HG03354 (cell line): ENCODE results near the gene AUP1.

Experiments used
- ATAC-seq: cut with Tn5 transposase; IDR thresholded peaks from one replicate; pipeline ENCODE4 v1.9.1; 2021; ENCODE audit warnings: mild to moderate bottlenecking; ENCODE audit not compliant: unreplicated experiment, poor library complexity, severe bottlenecking

AUP1 gene

DNA sequence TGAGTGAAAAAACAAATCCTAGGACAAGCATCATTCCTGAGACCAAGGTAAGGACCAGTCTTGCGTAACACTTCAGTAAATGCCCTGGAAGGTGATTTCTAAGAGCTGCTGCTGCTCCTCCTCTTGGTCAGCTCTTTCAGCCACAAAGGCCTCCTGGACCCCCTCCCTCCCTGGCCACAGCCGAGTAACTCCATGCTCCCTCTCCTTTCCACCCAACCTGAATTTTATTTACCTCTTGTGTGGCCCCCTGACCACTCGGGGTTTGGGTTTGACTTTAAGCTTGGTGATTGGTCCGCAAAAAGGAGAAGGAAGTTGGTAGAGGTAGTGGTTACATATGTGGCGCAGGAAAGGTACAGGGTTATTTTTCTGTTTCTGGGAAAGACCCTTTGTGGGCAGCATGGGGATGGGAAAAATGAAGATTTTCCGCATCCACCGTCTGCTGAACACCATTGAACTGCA, 9.4 kb upstream of the AUP1 start:
- ATAC-seq = no peak

- no peak for ATAC-seq
Observed at GRCh38 chr2:74537140-74537539, 7.6 kb upstream of the AUP1 start.

DNA sequence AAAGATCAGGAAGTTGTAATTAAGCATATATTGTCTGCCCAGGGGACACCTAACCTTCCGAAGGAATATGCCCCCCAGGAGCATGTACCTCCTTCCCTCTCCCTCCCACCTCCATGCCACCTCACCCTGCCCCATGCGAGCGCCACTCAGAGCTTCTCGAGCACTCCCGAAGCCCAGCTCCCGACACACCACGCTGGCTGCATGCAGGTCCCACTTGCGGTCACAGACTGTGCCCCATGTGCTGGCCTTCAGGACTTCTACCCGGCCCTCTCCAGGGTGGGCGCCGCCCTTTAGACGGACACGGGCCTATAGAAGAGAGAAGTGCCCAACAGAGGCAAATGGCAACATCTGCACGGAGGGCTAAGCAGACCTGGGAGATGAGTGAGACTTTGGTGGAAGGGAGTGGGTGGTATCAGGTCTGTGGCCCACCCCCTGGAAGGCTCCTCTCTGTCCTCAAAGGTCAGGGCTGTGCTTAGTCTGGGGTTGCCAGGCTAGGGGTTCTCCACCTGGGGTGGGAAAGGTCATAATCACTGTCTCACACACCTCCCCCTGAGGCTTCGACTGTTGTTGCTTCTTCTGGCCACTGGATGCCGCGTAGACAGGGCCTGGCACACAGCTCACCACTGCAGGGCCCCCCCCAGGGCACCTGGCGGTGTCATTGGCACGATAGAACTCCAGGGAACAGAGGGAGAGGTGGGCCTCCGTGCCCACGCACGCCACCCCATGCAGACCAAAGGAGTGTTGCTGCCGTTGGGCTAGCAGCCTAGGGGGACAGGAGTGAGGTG, 6.9 kb upstream of the AUP1 start:
- no peak for ATAC-seq

- no peak for ATAC-seq
Observed at GRCh38 chr2:74535440-74535965, 6.0 kb upstream of the AUP1 start.

GRCh38 chr2:74534411-74534810, 4.9 kb upstream of the AUP1 start:
- ATAC-seq = no peak

- ATAC-seq = no peak
Observed at GRCh38 chr2:74533464-74533863, 4.0 kb upstream of the AUP1 start.

GRCh38 chr2:74532222-74532621, 2.7 kb upstream of the AUP1 start:
- no peak for ATAC-seq

DNA sequence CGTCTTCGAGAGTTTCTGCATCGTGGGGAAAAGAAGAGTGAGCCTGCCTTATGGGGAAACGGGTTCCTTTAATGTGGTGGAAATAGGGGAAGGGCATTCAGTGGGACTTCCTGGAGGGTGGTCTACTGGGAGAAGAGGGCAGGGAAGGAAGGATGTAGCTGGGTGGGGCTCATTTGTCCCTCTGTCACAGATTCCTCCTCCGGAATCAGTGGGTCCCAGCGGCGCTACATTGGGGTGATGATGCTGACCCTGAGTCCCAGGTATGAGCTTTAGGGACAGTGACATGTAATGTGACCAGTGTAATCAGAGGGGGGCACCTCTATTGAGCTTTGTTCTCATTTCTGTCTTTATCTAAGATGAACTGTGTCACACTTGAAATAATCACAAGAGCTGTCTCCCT, 2.2 kb upstream of the AUP1 start:
- no peak for ATAC-seq

DNA sequence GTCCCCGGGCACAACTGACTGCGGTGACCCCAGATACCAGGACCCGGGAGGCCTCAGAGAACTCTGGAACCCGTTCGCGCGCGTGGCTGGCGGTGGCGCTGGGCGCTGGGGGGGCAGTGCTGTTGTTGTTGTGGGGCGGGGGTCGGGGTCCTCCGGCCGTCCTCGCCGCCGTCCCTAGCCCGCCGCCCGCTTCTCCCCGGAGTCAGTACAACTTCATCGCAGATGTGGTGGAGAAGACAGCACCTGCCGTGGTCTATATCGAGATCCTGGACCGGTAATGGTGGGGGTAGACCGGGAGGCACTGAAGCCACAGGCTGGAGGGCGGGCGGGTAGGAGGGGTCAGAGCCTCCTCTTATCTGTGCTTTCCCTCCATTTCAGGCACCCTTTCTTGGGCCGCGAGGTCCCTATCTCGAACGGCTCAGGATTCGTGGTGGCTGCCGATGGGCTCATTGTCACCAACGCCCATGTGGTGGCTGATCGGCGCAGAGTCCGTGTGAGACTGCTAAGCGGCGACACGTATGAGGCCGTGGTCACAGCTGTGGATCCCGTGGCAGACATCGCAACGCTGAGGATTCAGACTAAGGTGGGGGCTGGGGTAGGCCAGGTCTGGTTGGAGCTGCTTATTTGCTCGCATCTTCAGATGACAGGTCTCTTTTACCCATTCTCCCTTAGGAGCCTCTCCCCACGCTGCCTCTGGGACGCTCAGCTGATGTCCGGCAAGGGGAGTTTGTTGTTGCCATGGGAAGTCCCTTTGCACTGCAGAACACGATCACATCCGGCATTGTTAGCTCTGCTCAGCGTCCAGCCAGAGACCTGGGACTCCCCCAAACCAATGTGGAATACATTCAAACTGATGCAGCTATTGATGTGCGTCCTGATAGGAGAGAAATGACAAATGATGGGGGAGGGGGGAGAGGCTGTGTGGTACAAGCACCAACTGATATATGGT, 1.0 kb upstream of the AUP1 start:
- ATAC-seq = peak; percentile 36

- peak; percentile 15 for ATAC-seq
Observed at GRCh38 chr2:74528600-74529356, 728 bp downstream of the AUP1 start.

- no peak for ATAC-seq
Observed at GRCh38 chr2:74527741-74528140, 1.8 kb downstream of the AUP1 start.

DNA sequence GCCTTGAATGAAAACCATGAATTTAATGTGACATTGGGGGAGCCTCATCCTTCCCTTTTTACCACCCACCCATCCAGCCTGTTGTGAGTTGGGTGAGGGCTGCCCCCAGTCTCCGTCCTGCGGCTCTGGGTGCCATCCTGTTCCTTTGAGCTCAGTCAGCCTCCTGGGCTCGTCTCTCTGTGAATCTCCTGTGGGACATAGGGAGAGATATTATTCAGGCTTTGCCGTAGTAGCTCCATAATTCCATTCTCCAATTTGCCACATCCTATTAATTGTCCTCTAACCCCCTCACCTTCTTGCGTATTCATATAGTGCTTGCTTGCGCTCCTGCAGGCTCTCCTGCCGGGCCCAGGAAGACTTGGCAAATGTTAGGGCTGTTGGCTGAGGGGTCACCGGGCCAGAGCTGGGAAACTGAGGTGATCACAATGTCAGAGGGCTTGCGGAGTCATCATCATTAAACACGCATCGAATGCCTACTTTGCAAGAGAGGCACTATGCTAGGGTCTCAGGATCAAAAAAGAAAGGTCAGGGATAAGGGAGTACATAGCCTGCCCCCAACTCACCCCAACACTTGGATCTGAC, 2.8 kb downstream of the AUP1 start:
- ATAC-seq = no peak

DNA sequence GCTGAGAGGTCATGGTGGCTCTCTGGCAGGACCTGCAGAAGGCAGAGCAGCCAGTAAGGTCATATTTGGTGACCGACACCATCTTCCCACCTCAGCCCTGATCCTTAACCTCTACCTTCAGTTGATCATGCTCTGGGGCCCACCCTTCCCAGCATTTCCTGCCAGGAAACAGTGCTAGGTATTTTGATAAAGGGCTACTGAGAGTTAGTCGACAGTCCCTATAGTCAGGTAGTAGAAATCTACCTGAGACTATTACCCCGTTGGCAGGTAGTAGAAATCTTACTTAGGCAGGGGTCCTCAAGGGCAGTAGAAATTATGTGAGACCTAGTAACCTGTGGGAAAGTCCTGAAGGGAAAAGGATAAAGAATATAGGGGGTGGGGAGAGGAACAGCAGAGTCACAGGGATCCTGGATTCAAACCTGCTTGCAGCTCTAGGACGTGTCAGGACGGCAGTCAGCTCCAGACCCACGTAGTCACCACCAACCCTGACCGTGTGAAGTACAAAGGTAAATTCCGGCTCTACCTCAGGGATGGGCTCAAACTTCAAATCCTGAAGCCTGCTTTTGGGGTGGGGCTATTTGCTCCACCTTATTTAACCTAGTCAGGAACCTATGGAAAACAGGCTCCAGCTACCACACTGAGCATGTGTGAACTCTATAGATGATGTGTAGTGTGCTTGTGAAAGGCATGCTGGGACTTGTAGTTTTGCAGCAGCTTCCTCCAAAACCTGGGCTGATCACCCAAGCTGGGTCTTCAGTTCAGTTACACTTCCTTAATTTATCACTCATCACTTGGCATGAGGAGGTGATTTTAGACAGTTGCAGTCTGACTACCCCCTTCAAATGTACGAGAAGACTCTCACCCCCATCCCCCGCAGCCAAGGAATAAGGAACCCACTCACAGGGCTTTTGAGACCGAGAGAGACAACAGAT, 3.5 kb downstream of the AUP1 start, which contains the start of gene DQX1:
DQX1 (minus strand) TSS at position 515 of the 932 bp plus-strand sequence; CDS start at position 13, 502 bp downstream.
- ATAC-seq = no peak

- ATAC-seq = no peak
Observed at GRCh38 chr2:74524955-74525716, 4.4 kb downstream of the AUP1 start.

DNA sequence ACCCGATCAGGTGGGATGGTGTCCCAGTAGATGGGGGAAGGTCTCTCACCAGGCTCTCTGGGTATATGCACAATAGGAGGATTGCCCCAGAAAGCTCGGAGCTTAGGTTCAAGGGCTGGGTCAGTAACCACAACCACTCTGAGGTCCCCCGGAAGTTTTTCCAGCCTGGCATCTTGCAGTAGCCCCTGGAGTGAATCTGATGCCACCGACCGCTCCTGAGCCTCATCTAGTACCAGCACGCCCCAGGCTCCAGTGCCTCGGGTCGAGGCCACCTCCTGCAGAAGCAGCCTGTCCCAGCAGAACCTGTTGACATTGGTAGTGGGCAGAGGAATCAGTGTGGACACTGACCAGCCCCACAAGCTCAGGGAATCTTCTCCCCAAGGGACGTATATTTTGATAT, 5.5 kb downstream of the AUP1 start:
- ATAC-seq = no peak

GRCh38 chr2:74522516-74522915, 7.0 kb downstream of the AUP1 start:
- no peak for ATAC-seq

DNA sequence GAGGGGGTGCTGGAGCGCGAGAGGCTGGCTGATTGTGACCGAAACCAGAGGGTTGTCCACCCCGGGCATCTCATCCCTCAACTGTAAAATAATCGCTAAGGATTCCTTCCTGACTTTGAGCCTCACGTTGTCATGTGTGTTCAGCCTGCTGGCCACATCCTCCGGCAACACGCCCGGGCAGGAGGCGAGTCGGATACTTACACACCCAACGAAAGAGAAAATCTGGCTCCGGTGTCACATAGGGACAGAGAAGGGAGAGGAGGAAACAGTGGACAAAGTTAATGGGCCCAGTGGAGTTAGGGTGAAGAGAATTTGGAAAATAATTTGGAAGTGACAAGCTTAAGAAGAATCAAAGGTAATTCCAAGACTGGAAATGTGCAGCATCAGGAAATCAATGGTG, 12.9 kb downstream of the AUP1 start:
- ATAC-seq = no peak
